HG02870 (cell line): ENCODE measurements around the gene BICDL2.
"Not testable (repeated sequence)": the region's sequence is repeated elsewhere in the genome, so short reads cannot be mapped to it uniquely, and the experiment has no call there.

Experiments
- ATAC-seq: cut with Tn5 transposase; IDR thresholded peaks from one replicate; pipeline ENCODE4 v1.9.1; 2021; ENCODE audit warnings: mild to moderate bottlenecking, moderate library complexity; ENCODE audit not compliant: unreplicated experiment

Gene BICDL2

DNA sequence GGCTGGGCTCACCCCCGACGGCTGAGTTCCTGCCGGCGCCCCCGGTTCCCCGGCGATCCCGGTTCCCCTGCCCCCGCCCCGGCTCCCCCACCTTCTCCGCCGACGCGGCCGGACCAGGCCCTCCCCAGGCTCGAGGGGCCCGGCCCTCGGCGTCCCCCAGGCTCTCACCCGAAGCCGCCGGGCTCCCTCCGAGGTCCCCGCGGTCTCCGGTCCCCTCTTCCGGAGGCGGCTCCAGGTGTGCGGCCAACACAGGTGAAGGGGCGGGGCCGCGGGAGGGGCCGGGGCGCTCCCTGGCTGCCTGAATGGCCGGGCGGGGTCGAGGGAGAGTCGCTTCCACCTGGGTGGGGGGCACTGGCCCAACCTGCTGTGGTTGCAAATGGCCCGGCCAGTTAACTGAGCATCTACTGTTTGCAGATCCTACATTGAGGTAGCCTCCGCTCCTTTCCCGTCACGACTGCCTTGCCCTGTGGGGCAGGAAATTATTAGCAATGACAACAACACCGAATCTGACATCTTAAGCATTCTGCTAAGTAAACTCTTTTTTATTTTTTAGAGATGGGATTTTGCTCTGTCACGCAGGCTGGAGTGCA lies at the start of gene BICDL2:
BICDL2 (minus strand) TSS at position 219 of the 590 bp plus-strand sequence. CDS start 1,448 bp downstream, outside the sequence.
- ATAC-seq, result no peak

- ATAC-seq, result no peak
Observed at GRCh38 chr16:3085868-3086595, 49.3 kb upstream of the BICDL2 start.

- no peak for ATAC-seq
Observed at GRCh38 chr16:3084969-3085670, 48.4 kb upstream of the BICDL2 start.

DNA sequence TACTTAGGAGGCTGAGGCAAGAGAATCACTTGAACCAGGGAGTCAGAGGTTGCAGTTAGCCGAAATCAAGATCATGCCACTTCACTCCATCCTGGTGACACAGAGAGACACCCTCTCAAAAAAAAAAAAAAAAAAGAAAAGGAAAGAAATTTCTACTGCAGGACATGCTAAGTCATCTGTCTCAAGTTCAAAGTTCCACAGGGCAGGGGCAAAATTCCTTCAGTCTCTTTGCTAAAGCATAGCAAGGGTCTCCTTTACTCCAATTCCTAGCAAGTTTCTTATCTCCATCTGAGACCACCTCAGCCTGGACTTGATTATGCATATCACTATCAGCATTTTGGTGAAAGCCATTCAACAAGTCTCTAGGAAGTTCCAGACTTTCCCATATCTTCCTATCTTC lies 47.7 kb upstream of the BICDL2 start:
- no peak for ATAC-seq

DNA sequence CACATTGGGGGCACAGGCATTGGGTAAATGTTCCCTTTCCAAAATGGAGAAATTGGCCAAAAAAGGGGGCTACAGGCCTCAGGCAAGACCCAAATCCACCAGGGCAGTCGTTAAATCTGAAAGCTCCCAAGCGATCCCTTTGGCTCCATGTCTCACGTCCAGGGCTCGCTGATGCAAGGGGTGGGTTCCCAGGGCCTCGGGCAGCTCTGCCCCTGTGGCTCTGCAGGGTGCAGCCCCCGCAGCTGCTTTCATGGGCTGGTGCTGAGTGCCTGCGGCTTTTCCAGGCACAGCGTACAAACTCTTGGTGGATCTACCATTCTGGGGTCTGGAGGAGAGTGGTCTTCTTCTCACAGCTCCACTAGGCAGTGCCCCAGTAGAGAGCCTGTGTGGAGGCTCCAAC lies 46.7 kb upstream of the BICDL2 start:
- ATAC-seq, result not testable (repeated sequence)

DNA sequence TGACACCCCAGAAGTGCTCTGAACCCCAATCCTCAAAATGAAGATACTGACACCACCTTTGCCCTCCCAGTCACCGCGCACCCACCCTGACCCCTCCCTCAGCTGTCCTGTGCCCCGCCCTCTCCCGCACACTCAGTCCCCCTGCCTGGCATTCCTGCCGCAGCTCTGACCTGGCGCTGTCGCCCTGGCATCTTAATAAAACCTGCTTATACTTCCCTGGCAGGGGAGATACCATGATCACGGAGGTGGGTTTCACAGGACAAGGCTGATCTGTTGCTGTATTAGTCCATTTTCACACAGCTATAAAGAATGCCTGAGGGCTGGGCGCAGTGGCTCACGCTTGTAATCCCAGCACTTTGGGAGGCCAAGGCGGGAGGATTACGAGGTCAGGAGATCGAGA lies 45.2 kb upstream of the BICDL2 start:
- not testable (repeated sequence) for ATAC-seq

- no peak for ATAC-seq
Observed at GRCh38 chr16:3080024-3080423, 43.3 kb upstream of the BICDL2 start.

GRCh38 chr16:3076577-3076976 lies 39.8 kb upstream of the BICDL2 start:
- no peak for ATAC-seq

GRCh38 chr16:3075946-3076345 lies 39.2 kb upstream of the BICDL2 start:
- ATAC-seq, result not testable (repeated sequence)

- no peak for ATAC-seq
Observed at GRCh38 chr16:3075523-3075915, 38.8 kb upstream of the BICDL2 start.

DNA sequence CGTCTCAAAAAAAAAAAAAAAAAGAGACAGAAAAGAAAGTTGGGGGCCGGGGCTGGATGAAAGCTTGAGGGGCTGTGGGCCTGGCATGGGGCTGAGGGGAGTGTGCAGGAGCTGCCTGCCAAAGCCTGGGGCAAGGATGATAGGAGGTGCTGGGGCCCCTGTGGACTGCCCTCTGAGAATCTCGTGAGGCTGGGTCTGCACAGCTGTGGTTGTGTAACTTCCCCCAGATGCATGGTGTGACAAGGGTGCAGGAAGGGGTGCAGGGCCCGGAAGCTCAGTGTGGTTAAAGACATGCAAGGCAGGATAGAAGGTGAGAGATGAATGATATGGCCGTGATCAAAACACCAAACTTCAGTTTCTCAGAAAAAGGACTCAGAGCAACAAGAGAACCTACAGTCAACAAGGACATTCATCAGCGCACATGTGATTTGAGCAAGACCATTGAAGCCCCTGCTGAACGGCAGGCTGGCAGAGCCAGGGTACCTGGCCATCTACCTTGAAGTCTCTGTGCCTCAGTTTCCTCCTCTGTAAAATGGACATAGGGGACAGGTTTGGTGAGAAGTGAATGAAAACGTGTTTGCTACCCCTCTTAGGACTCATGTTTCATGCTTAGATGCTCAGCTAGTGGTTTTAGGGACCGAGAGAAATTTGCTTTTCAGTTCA lies 38.2 kb upstream of the BICDL2 start:
- ATAC-seq, result peak; percentile 59

GRCh38 chr16:3073448-3073847 lies 36.7 kb upstream of the BICDL2 start:
- ATAC-seq, result no peak

DNA sequence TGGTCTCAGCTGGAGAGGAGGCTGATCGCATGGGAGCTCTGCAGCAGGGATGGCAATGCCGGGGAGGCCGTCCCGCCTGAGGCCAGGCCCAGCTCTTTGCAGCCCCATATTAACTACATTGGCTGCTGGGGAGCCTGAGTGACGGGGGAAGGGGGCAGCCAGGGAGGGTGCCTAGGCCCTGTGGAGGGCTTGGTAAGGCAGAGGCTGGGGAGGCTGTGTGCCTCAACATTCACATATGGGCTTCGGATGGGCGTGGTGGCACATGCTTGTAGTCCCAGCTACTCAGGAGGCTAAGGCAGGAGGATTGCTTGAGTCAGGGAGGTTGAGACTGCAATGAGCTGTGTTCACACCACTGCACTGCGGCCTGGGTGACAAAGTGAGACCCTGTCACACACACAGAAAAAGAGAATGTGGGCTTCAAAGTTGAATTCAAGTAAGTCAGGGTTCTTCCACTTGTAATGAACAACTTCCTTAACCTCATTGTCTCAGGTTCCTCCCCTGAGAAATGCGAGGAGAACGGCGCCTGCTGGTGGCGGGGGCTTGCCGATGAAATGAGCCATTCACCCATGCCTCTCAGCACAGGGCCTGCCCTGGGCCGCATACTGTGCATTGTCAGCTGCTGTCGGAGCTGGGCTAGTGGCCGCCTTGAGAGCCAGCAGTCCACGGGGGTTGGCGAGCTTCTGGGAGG lies 36.0 kb upstream of the BICDL2 start:
- not testable (repeated sequence) for ATAC-seq

- not testable (repeated sequence) for ATAC-seq
Observed at GRCh38 chr16:3072148-3072547, 35.4 kb upstream of the BICDL2 start.

GRCh38 chr16:3071655-3072054 lies 34.9 kb upstream of the BICDL2 start:
- ATAC-seq, result no peak

DNA sequence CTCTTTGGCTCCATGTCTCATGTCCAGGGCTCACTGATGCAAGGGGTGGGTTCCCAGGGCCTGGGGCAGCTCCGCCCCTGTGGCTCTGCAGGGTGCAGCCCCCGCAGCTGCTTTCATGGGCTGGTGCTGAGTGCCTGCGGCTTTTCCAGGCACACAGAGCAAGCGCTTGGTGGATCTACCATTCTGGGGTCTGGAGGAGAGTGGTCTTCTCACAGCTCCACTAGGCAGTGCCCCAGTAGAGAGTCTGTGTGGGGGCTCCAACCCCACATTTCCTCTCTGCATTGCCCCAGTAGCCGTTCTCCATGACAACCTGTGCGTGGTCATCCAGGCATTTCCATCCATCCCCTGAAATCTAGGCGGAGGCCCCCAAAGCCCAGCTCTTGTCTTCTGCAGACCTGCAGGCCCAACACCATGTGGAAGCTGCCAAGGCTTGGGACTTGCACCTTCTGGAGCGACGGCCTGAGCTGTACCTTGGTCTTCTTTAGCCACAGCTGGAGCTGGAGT lies 33.9 kb upstream of the BICDL2 start:
- no peak for ATAC-seq

DNA sequence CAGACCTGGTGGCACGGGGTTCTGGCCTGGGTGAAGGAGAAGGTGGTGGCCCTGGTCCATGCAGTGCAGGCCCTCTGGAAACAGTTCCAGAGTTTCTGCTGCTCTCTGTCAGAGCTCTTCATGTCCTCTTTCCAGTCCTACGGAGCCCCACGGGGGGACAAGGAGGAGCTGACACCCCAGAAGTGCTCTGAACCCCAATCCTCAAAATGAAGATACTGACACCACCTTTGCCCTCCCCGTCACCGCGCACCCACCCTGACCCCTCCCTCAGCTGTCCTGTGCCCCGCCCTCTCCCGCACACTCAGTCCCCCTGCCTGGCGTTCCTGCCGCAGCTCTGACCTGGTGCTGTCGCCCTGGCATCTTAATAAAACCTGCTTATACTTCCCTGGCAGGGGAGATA lies 32.4 kb upstream of the BICDL2 start:
- not testable (repeated sequence) for ATAC-seq

GRCh38 chr16:3068487-3068886 lies 31.7 kb upstream of the BICDL2 start:
- ATAC-seq, result no peak

GRCh38 chr16:3066440-3066748 lies 29.6 kb upstream of the BICDL2 start:
- no peak for ATAC-seq

GRCh38 chr16:3065742-3066439 lies 29.1 kb upstream of the BICDL2 start:
- no peak for ATAC-seq
